ENCODE data around the gene LRMDA. TPM values are rescaled to one million over a fixed set of nuclear protein-coding genes. Genes with fewer than 3 reads are reported as not detected.

LRMDA gene
- total and polyA plus RNA-seq, 4 donors: 12.1 to 40.8 (median 21.6) TPM

DNA sequence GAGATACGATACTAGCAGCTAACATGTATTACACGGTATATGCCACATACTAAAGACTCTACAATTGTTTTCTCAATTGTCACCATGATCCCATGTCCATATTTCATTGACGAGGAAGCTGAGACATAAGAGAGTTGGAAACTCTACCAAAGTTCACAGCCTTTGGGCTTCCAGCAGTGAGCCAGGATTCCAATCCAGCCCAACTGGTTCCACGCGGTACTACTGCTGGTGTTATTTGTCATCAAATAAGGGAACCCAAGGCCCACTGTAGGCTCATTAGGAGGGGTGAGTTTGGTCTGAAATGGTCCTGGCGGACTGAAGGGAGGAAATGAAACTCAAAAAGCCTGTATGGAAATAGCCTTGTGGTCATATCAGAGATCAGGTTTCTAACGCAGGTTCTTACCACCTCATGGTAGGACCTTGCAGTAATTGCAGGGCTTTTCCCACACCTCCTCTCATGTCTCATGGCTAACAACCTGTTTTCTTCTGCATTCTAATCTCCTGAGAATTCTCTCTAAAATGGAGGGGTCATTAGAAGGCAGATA, 814.6 kb downstream of the LRMDA start:
- Histone ChIP-seq H3K4me3 (no peak overlapping the region), H3K4me1 (ENCODE audit: control insufficient read depth in 5 of 5, insufficient read depth in 5 of 5, low read length in 5 of 5) (peaks cover 0 to 66% (median 3%) of the 10 kb centered on the region in 5 donors), H3K9ac (ENCODE audit: insufficient read depth in 1 of 2, low read length in 2 of 2) (no peak overlapping the region), H3K27me3 (ENCODE audit: control insufficient read depth in 3 of 3, insufficient read depth in 3 of 3, low read length in 2 of 3) (no peaks in the 10 kb centered on the region), H3K9me3 (ENCODE audit: control insufficient read depth in 4 of 4, insufficient read depth in 3 of 4, low read length in 3 of 4) (no peaks in the 10 kb centered on the region), H3K36me3 (ENCODE audit: control insufficient read depth in 4 of 4, insufficient read depth in 4 of 4, low read length in 4 of 4) (no peaks in the 10 kb centered on the region), H3K27ac (ENCODE audit: low read depth in 1 of 2, low read length in 1 of 2) (no peak overlapping the region)
- ATAC-seq (ENCODE audit: insufficient read depth, low FRiP score) (no peak), DNase-seq (peak in 1 of 3 donors; percentile 26)
- TF ChIP-seq, protein P1, sequence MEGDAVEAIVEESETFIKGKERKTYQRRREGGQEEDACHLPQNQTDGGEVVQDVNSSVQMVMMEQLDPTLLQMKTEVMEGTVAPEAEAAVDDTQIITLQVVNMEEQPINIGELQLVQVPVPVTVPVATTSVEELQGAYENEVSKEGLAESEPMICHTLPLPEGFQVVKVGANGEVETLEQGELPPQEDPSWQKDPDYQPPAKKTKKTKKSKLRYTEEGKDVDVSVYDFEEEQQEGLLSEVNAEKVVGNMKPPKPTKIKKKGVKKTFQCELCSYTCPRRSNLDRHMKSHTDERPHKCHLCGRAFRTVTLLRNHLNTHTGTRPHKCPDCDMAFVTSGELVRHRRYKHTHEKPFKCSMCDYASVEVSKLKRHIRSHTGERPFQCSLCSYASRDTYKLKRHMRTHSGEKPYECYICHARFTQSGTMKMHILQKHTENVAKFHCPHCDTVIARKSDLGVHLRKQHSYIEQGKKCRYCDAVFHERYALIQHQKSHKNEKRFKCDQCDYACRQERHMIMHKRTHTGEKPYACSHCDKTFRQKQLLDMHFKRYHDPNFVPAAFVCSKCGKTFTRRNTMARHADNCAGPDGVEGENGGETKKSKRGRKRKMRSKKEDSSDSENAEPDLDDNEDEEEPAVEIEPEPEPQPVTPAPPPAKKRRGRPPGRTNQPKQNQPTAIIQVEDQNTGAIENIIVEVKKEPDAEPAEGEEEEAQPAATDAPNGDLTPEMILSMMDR (IDR thresholded peaks at IDR 0.05; ENCODE audit: control extremely low read depth, extremely low read depth): no peak
- 91 to 92% methylated on average over 7 of the region's 7 CpGs for WGBS, 2 donors

DNA sequence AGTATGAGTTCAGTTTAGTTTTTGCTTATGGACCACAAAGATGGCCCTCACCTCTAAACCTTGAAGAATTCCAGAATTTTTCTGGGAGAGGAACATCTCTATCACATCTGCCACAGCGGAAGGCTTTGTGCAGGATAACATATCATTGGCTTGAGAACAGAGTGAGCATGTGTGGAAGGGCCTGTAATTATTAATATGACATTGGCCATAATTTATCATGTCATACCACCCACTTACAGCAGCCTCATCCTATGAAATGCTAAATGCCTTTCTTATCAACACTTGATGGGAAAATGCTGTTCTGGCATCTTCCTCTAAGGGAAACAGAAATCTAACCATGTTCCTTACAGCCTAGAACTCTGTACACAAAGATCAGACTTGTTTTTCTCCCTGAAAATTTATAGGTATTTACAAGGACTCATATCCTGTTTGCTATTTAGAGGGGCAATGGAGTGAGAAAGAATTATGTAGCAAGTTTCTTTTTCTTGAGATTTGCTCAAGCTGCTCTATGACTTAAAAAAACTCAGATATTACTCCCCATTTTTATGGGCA, 817.3 kb downstream of the LRMDA start:
- Histone ChIP-seq H3K9ac (ENCODE audit: insufficient read depth in 1 of 2, low read length in 2 of 2) (no peak overlapping the region), H3K4me3 (no peak overlapping the region), H3K36me3 (ENCODE audit: control insufficient read depth in 4 of 4, insufficient read depth in 4 of 4, low read length in 4 of 4) (no peaks in the 10 kb centered on the region), H3K9me3 (ENCODE audit: control insufficient read depth in 4 of 4, insufficient read depth in 3 of 4, low read length in 3 of 4) (no peaks in the 10 kb centered on the region), H3K4me1 (ENCODE audit: control insufficient read depth in 5 of 5, insufficient read depth in 5 of 5, low read length in 5 of 5) (peaks cover 0 to 62% (median 6%) of the 10 kb centered on the region in 5 donors), H3K27ac (ENCODE audit: low read depth in 1 of 2, low read length in 1 of 2) (no peak overlapping the region), H3K27me3 (ENCODE audit: control insufficient read depth in 3 of 3, insufficient read depth in 3 of 3, low read length in 2 of 3) (no peaks in the 10 kb centered on the region)
- TF ChIP-seq, protein P1 (IDR thresholded peaks at IDR 0.05; ENCODE audit: control extremely low read depth, extremely low read depth): no peak
- 86 to 90% methylated on average over 1 of the region's 1 CpG for whole genome bisulfite sequencing, 2 donors
- DNase-seq: peak in 2 of 3 donors; percentile 86 to 93
- ATAC-seq (ENCODE audit: insufficient read depth, low FRiP score): no peak

DNA sequence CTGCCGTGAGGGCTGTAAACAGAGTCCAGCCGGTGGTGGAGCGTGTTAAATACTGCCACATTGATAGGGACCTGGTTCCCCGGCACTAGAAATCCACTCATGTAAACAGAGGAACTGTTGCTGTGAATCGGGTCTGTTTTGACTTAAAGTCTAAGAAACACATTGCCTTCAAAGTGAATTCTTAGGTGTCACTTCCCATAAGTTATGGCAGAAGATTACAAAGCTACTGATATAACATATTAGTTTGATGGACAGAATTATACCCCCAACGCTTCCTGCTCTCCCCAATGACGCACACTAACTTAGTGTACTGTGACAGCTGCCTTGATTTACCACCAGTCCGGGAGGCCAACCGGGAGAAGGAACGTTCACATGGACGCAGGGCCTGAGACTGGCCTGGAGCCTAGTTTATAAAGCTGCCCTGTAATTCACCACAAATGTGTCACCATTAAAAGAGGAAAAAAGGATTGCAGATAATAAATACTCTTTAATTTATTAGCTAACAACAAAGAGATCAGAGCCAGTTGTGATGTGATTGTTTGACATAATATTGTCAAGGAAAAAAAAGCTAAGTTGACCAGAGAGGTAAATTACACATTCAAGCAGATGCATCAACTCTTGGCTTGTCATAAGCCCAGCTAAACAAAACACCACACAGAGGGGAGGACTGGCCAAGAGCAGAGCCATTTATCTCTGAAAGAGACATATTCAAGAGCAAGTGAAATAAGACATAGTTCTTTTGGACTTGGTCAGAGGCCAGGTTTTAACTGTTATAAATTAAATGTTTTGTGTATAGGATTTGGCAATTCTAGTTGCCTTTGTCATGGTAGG, 820.6 kb downstream of the LRMDA start:
- Histone ChIP-seq H3K9ac (ENCODE audit: insufficient read depth in 1 of 2, low read length in 2 of 2) (no peak overlapping the region), H3K27me3 (ENCODE audit: control insufficient read depth in 3 of 3, insufficient read depth in 3 of 3, low read length in 2 of 3) (no peaks in the 10 kb centered on the region), H3K27ac (ENCODE audit: low read depth in 1 of 2, low read length in 1 of 2) (peak overlapping the region in 1 of 2 donors; percentile 56), H3K4me1 (ENCODE audit: control insufficient read depth in 5 of 5, insufficient read depth in 5 of 5, low read length in 5 of 5) (peaks cover 0 to 32% (median 6%) of the 10 kb centered on the region in 5 donors), H3K9me3 (ENCODE audit: control insufficient read depth in 4 of 4, insufficient read depth in 3 of 4, low read length in 3 of 4) (no peaks in the 10 kb centered on the region), H3K4me3 (no peak overlapping the region), H3K36me3 (ENCODE audit: control insufficient read depth in 4 of 4, insufficient read depth in 4 of 4, low read length in 4 of 4) (no peaks in the 10 kb centered on the region)
- DNase-seq (peak; percentile 97 to 100 (median 100)), ATAC-seq (ENCODE audit: insufficient read depth, low FRiP score) (peak; percentile 44)
- TF ChIP-seq, protein P1 (IDR thresholded peaks at IDR 0.05; ENCODE audit: control extremely low read depth, extremely low read depth): no peak
- 49 to 59% methylated on average over 11 of the region's 11 CpGs for WGBS, 2 donors

All from lung (tissue), 12 donors.